Measurements from ENCODE around the gene OTULIN.

Gene OTULIN

DNA sequence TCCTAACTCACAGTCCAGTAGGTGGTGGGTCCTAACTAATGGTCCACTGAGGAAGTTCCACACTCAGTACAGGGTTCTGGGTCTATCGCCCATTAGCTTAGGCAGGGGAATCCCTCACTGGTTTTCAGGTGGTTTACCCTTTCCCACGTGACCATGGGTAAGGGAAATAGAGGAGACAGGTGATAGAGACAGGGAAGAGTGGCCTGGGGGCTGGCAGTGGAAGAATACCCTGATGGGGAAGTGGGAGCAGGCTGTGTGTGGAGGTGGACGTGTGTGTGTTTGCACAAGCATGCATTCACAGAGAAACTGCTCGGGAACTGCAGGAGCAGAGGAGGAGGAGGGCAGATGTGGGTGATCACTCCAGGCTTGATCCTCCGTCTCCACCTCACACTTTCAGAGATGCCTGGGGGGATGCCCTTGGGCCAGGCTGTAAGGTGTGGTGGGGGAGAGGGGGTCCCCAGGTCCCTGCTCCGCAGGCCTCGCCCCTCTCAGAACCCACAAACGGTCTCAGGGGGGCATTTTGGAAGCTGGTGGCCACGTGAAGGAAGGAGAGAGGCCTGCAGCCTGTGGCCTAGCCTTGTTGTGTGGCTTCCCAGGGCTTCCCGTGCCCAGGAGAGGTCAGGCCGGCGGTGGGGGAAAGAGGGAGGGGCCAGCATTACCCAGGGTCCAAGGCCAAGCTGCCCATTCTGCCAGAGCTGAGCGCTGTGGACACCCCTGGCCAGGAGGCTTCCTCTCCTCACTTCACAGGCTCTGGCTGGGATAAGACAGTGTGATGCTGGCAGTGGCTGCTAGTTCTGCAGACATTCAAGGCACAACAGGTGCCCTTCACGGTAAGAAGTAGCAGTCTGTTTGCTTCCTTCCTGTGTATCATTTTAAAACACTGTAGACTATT is 80.0 kb downstream of the OTULIN start:
- no peak for DNase-seq

DNA sequence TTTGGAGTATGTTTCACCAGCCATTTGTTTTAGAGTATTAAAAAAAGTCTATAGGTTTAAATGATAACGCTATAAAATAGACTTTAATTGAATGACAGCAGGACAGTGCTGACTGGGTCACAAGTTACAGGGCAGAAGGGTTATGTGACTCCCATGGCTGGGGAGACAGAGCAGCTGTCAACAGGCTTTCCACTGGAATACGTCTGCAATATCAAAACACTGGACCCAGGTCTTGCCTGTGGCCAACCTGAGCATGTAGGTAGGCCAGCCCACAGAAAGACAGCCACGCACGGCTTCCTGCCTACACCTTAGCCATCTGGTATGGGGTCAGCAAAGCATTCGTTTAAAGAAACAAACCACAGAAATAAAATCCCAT is 80.7 kb downstream of the OTULIN start:
- no peak for DNase-seq

GRCh38 chr5:14745753-14746152 is 81.2 kb downstream of the OTULIN start:
- no peak for DNase-seq

- no peak for DNase-seq
These were observed 83.8 kb downstream of the OTULIN start for GRCh38 chr5:14748180-14748900.

All from activated CD4-positive, CD25-positive, alpha-beta regulatory T cell (primary cell).